IMR-90 (cell line): ENCODE measurements around the gene COA5.

Experiments
- BHLHE40 ChIP-seq: fragments of 150-350 bp; IDR thresholded peaks from 2 replicates; pipeline ENCODE4 v1.6.1; 2016; ENCODE audit warnings: mild to moderate bottlenecking, low read depth, low read length
- CEBPB ChIP-seq: IDR thresholded peaks from 2 replicates; pipeline ENCODE4 v1.6.1; 2012; ENCODE audit warnings: low read depth, low read length, improper control_type of control experiment
- MAZ ChIP-seq: IDR thresholded peaks from 2 replicates; pipeline ENCODE4 v1.6.1; 2012; ENCODE audit warnings: low read depth, mild to moderate bottlenecking, low read length, improper control_type of control experiment, moderate library complexity, borderline replicate concordance
- MXI1 ChIP-seq: IDR thresholded peaks from 2 replicates; pipeline ENCODE4 v1.6.1; 2012; ENCODE audit warnings: low read depth, mild to moderate bottlenecking, low read length, moderate library complexity, borderline replicate concordance
- POLR2A ChIP-seq: IDR thresholded peaks from 2 replicates; pipeline ENCODE4 v1.6.1; 2012; ENCODE audit warnings: mild to moderate bottlenecking, low read depth, low read length
- RAD21 ChIP-seq: IDR thresholded peaks from 2 replicates; pipeline ENCODE4 v1.6.1; 2012; ENCODE audit warnings: low read length, improper control_type of control experiment
- RCOR1 ChIP-seq: IDR thresholded peaks from 2 replicates; pipeline ENCODE4 v1.6.1; 2012; ENCODE audit warnings: mild to moderate bottlenecking, low read length, improper control_type of control experiment; ENCODE audit not compliant: insufficient replicate concordance
- TF ChIP-seq, protein P1 (sequence below): conservative IDR thresholded peaks from 2 replicates; pipeline ENCODE4 v1.5.1; 2012; ENCODE audit warnings: mild to moderate bottlenecking, low read depth, low read length, improper control_type of control experiment
- TF ChIP-seq, protein P2 (sequence below): fragments of 150-350 bp; IDR thresholded peaks from 2 replicates; pipeline ENCODE4 v1.6.1; 2017; ENCODE audit warnings: mild to moderate bottlenecking, antibody characterized with exemption, low read length, low read depth

DNA sequence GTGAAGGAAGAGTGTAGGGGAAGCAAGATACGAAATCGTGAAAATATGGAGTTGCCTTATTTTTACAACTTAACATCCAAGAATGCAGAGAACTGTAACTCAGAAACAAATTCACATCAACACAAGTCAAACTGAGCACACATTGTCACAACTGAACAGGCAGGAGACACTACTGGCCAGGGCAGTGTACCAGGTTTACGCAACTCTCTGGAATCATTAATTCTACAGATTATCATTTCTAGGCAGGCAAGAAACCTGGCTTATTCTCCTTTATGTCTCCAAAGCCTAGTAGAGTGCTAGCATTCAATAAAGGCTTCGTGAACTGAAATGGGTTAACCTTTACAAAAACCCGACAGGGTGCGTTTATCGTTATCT lies 584 bp downstream of the COA5 start:
- TF ChIP-seq BHLHE40 = no peak
- no peak for TF ChIP-seq POLR2A
- TF ChIP-seq, protein P1, sequence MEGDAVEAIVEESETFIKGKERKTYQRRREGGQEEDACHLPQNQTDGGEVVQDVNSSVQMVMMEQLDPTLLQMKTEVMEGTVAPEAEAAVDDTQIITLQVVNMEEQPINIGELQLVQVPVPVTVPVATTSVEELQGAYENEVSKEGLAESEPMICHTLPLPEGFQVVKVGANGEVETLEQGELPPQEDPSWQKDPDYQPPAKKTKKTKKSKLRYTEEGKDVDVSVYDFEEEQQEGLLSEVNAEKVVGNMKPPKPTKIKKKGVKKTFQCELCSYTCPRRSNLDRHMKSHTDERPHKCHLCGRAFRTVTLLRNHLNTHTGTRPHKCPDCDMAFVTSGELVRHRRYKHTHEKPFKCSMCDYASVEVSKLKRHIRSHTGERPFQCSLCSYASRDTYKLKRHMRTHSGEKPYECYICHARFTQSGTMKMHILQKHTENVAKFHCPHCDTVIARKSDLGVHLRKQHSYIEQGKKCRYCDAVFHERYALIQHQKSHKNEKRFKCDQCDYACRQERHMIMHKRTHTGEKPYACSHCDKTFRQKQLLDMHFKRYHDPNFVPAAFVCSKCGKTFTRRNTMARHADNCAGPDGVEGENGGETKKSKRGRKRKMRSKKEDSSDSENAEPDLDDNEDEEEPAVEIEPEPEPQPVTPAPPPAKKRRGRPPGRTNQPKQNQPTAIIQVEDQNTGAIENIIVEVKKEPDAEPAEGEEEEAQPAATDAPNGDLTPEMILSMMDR = no peak
- TF ChIP-seq RCOR1 = no peak
- peak; percentile 84 for TF ChIP-seq CEBPB
- TF ChIP-seq MXI1 = no peak
- TF ChIP-seq, protein P2, sequence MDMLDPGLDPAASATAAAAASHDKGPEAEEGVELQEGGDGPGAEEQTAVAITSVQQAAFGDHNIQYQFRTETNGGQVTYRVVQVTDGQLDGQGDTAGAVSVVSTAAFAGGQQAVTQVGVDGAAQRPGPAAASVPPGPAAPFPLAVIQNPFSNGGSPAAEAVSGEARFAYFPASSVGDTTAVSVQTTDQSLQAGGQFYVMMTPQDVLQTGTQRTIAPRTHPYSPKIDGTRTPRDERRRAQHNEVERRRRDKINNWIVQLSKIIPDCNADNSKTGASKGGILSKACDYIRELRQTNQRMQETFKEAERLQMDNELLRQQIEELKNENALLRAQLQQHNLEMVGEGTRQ = no peak
- no peak for TF ChIP-seq RAD21
- no peak for TF ChIP-seq MAZ
